Naive thymus-derived CD8-positive, alpha-beta T cell (primary cell): ENCODE data around the gene EPHB2. TPM values are rescaled to one million over a fixed set of nuclear protein-coding genes. Genes with fewer than 3 reads are reported as not detected.
"Not testable (repeated sequence)": the region's sequence is repeated elsewhere in the genome, so short reads cannot be mapped to it uniquely, and the experiment has no call there.

Experiments used
- ATAC-seq, 2 donors: fragments of 150-1000 bp; cut with Tn5 transposase in 1 of 2; sonication (Bioruptor Pico), chemical (Tn5 transposase) in 1 of 2; 1 replicate in 1 of 2; 2 replicates in 1 of 2; pipeline ENCODE4 v1.10.0; 2021; ENCODE audit warnings: mild to moderate bottlenecking in 2 of 2, moderate library complexity in 2 of 2
- POLR2A ChIA-PET: fragments of 350-600 bp; sonication (Branson Sonifier 250); formaldehyde crosslinking; loops from one replicate; lab custom pipeline; 2021; ENCODE audit warnings: antibody characterized with exemption; lab: Charles Lee
- DNase-seq, 10 donors: peaks; one replicate each; pipeline versions ENCODE4 v3.0.0 to v3.0.0-alpha.2; 2020 to 2022
- H3K27ac Mint-ChIP-seq, 10 donors: one replicate each; pipeline ENCODE4 v1.8.0; 2020 to 2022; ENCODE audit warnings: mild to moderate bottlenecking in 10 of 10, mixed read lengths in 10 of 10, moderate library complexity in 4 of 10, inconsistent platforms in 1 of 10
- H3K27me3 Mint-ChIP-seq, 5 donors: one replicate each; pipeline ENCODE4 v1.8.0; 2021 to 2022; ENCODE audit warnings: mixed read lengths in 5 of 5
- H3K36me3 Mint-ChIP-seq, 3 donors: one replicate each; pipeline ENCODE4 v1.8.0; 2020 to 2022; ENCODE audit warnings: mixed read lengths in 3 of 3, mild to moderate bottlenecking in 2 of 3, inconsistent platforms in 1 of 3
- H3K4me1 Mint-ChIP-seq, 4 donors: one replicate each; pipeline ENCODE4 v1.8.0; 2021 to 2022; ENCODE audit warnings: mixed read lengths in 4 of 4
- H3K4me3 Mint-ChIP-seq, 10 donors: one replicate each; pipeline ENCODE4 v1.8.0; 2020 to 2022; ENCODE audit warnings: mild to moderate bottlenecking in 10 of 10, mixed read lengths in 10 of 10, moderate library complexity in 6 of 10, inconsistent platforms in 1 of 10
- H3K9me3 Mint-ChIP-seq, 9 donors: one replicate each; pipeline ENCODE4 v1.8.0; 2020 to 2022; ENCODE audit warnings: mixed read lengths in 9 of 9, mild to moderate bottlenecking in 3 of 9, inconsistent platforms in 1 of 9, moderate library complexity in 1 of 9
- polyA plus RNA-seq, 3 donors: library from polyadenylated mRNA; unstranded; fragments of 300-500 nt; fragmentation: Illumina TruSeq; gene quantifications; one replicate each; pipeline ENCODE4 v1.2.3, GENCODE V29; 2021
- total RNA-seq, 8 experiments: library from RNA in 2 of 8; stranded (reverse) in 2 of 8; gene quantifications; one replicate each; pipeline ENCODE4 v1.2.3 and lab custom pipeline; 2021 to 2026

EPHB2 gene
- total and polyA plus RNA-seq, 5 experiments from 2014 or later, result 0.21 to 0.25 TPM; not detected in 3

- H3K4me3 Mint-ChIP-seq, H3K27ac Mint-ChIP-seq, POLR2A ChIA-PET, DNase-seq, ATAC-seq, H3K4me1 Mint-ChIP-seq, H3K36me3 Mint-ChIP-seq, H3K9me3 Mint-ChIP-seq: not testable (repeated sequence)
- H3K27me3 Mint-ChIP-seq, result peaks cover 17 to 51% (median 35%) of the 10 kb centered on the region in 5 donors
Measured at GRCh38 chr1:22843441-22844183, 133.0 kb downstream of the EPHB2 start.

DNA sequence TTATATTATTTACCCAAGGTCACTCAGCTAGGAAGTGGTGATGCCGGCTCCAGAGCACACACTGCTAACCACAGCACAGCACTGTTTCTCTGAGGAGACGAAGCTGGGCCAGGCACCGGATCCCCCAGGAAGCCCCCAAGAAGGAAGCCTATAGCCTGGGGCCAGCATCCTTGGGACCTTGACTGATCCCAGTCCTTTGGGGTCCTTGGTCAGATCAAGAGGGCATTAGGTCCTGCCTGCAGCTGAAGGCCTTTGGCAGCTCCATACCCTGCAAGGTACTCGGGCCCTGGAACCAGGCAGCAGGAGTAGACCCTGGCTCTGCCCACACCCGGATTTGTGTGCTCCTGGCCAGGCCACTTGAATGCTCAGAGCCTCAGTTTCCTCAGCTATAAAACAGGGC, 134.0 kb downstream of the EPHB2 start:
- peaks cover 0 to 6% (median under 1%) of the 10 kb centered on the region in 4 donors for H3K4me1 Mint-ChIP-seq

DNA sequence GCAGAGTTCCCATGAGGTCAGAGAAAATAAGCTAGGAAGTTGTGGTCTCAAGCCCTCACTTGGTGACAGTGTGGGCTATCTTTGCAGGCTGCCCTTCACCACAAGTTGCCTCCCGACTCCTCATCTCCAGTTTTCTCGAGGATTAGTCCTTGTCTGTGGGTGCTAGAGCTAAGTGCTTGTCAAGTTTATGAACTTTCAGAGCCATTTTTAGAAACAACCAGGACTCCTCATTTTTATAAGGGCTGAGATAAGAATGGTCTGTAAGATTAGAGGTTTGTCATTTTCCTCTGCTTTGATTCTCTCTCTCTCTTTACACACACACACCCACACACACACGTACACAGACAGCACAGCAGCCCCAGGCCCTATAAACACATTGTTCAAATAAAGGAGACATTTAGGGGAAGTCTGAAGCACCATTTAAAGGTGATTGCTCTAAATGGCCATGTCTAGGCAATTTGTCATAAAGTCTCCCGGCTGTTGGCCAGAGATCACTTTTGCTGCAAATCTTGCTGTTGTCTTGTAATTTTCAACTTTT, 134.8 kb downstream of the EPHB2 start:
- DNase-seq (no peak), ATAC-seq (no peak)
- no peak overlapping the region for H3K27ac Mint-ChIP-seq
- POLR2A ChIA-PET, result no interaction called here
- peaks cover 14 to 43% (median 38%) of the 10 kb centered on the region in 5 donors for H3K27me3 Mint-ChIP-seq
- peaks cover 0 to 6% (median under 1%) of the 10 kb centered on the region in 4 donors for H3K4me1 Mint-ChIP-seq
- no peak overlapping the region for H3K4me3 Mint-ChIP-seq
- H3K9me3 Mint-ChIP-seq, result no peaks in the 10 kb centered on the region
- no peaks in the 10 kb centered on the region for H3K36me3 Mint-ChIP-seq

More for the DNA sequence above, 134.0 kb downstream of the EPHB2 start:
- Mint-ChIP-seq H3K27me3 (peaks cover 17 to 43% (median 37%) of the 10 kb centered on the region in 5 donors), H3K27ac (no peak overlapping the region), H3K9me3 (no peaks in the 10 kb centered on the region), H3K36me3 (no peaks in the 10 kb centered on the region), H3K4me3 (no peak overlapping the region)
- ATAC-seq (no peak), DNase-seq (no peak)
- POLR2A ChIA-PET, result no interaction called here

- POLR2A ChIA-PET, result no interaction called here
- H3K27me3 Mint-ChIP-seq, result peaks cover 14 to 43% (median 40%) of the 10 kb centered on the region in 5 donors
Measured at GRCh38 chr1:22846458-22846857, 135.8 kb downstream of the EPHB2 start.

DNA sequence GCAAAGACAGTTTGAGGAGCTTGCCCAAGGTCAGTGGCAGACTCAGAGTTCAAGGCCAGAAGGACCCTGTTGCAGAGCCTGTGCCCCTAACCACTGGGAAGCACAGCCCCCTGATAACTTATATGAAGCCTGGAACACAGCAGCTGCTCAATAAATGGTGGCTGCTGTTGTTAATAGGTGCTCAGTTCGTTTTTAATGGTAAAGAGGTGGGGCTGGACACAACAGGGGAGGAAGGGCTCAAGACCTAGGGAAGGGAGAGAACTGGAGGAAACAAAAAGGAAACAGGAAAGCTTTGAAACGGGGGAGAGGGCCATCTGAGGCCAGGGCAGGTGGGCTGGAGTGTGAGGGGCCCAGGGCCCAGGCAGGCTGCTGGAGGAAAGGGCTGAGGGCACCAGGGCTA, 136.6 kb downstream of the EPHB2 start:
- no peak overlapping the region for H3K4me3 Mint-ChIP-seq
- no peak for DNase-seq
- POLR2A ChIA-PET, result no interaction called here
- no peak for ATAC-seq
- no peak overlapping the region for H3K27ac Mint-ChIP-seq
- no peaks in the 10 kb centered on the region for H3K9me3 Mint-ChIP-seq
- peaks cover 16 to 45% (median 40%) of the 10 kb centered on the region in 5 donors for H3K27me3 Mint-ChIP-seq
- peaks cover 0 to 6% (median under 1%) of the 10 kb centered on the region in 4 donors for H3K4me1 Mint-ChIP-seq
- no peaks in the 10 kb centered on the region for H3K36me3 Mint-ChIP-seq

More at GRCh38 chr1:22846458-22846857, 135.8 kb downstream of the EPHB2 start:
- ATAC-seq (no peak), DNase-seq (no peak)
- Mint-ChIP-seq H3K4me1 (peaks cover 0 to 6% (median under 1%) of the 10 kb centered on the region in 4 donors), H3K9me3 (no peaks in the 10 kb centered on the region), H3K36me3 (no peaks in the 10 kb centered on the region), H3K27ac (no peak overlapping the region), H3K4me3 (no peak overlapping the region)

DNA sequence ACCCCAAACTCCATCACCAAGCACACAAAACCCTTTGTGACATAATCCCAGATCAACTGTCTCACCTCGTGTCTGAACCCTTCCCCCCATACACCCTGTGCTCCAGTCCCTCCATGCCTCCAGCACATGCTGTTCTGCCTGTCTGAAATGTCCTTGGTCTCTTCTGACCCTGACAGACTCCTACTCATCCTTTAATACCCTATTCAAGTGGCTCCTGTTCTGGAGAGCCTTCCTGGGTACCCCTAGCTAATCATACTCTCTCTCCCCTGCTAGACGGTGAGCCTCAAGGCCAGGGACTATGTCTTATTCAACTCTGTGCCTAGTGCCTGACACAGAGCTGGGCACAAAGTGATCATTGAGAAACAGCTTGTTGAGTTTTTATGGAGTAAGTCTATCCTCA, 137.1 kb downstream of the EPHB2 start:
- Mint-ChIP-seq H3K27me3 (peaks cover 16 to 45% (median 41%) of the 10 kb centered on the region in 5 donors), H3K36me3 (no peaks in the 10 kb centered on the region), H3K27ac (no peak overlapping the region), H3K4me1 (peaks cover 0 to 6% (median under 1%) of the 10 kb centered on the region in 4 donors), H3K9me3 (no peaks in the 10 kb centered on the region), H3K4me3 (no peak overlapping the region)
- DNase-seq (no peak), ATAC-seq (no peak)
- POLR2A ChIA-PET, result no interaction called here

DNA sequence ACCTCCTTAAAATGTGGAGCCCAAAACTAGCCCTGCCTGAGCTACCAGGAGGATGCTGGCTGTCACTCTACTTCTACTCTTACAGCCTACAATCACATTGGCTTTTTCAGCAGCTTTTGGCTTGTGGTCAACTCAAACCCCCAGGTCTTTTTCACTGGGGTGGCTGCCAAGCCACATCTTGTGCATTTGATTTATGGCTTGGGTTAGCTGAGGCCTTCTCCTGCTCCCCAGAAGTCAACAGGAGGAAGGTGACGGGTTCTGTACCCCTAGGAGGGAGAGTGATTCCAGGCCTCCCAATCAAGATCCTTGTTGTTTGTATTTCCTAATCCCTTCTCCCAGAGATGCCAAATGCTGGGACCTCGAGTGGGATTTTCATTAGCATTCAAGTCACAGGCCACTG, 137.8 kb downstream of the EPHB2 start:
- DNase-seq (no peak), ATAC-seq (no peak)
- Mint-ChIP-seq H3K27ac (no peak overlapping the region), H3K4me1 (peaks cover 0 to 6% (median under 1%) of the 10 kb centered on the region in 4 donors), H3K36me3 (no peaks in the 10 kb centered on the region), H3K9me3 (no peaks in the 10 kb centered on the region), H3K27me3 (peaks cover 16 to 43% (median 34%) of the 10 kb centered on the region in 5 donors), H3K4me3 (no peak overlapping the region)
- POLR2A ChIA-PET, result no interaction called here

- Mint-ChIP-seq H3K4me3 (no peak overlapping the region), H3K9me3 (no peaks in the 10 kb centered on the region), H3K27ac (no peak overlapping the region), H3K36me3 (no peaks in the 10 kb centered on the region), H3K4me1 (peaks cover 0 to 6% (median 2%) of the 10 kb centered on the region in 4 donors), H3K27me3 (peaks cover 12 to 33% (median 24%) of the 10 kb centered on the region in 5 donors)
- no peak for ATAC-seq
- DNase-seq, result no peak
- POLR2A ChIA-PET, result no interaction called here
Measured at GRCh38 chr1:22849770-22850169, 139.1 kb downstream of the EPHB2 start.

DNA sequence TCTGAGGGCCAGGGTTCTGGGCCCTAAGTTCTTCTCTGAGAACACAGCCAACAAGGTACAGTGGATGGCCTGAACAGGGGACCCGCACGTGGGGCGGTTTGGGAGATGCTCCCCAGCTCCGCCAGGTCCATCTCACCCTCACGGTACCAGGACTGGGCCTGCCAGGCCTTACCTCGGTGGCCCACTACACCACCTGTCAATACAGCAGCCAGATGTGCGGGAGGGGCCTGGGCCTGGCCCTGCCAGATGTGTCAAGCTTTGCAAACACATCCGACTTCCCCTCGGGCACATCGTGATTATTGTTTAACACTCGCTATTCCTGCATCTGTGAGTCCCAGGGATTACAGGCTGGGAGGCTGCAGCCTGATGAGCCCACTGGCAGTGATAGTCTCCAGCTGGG, 139.6 kb downstream of the EPHB2 start:
- H3K4me1 Mint-ChIP-seq, result peaks cover 0 to 6% (median 2%) of the 10 kb centered on the region in 4 donors
- no peaks in the 10 kb centered on the region for H3K36me3 Mint-ChIP-seq
- no peak for DNase-seq
- POLR2A ChIA-PET, result no interaction called here
- H3K9me3 Mint-ChIP-seq, result no peaks in the 10 kb centered on the region
- no peak overlapping the region for H3K4me3 Mint-ChIP-seq
- no peak overlapping the region for H3K27ac Mint-ChIP-seq
- H3K27me3 Mint-ChIP-seq, result peaks cover 10 to 33% (median 24%) of the 10 kb centered on the region in 5 donors
- ATAC-seq, result no peak

DNA sequence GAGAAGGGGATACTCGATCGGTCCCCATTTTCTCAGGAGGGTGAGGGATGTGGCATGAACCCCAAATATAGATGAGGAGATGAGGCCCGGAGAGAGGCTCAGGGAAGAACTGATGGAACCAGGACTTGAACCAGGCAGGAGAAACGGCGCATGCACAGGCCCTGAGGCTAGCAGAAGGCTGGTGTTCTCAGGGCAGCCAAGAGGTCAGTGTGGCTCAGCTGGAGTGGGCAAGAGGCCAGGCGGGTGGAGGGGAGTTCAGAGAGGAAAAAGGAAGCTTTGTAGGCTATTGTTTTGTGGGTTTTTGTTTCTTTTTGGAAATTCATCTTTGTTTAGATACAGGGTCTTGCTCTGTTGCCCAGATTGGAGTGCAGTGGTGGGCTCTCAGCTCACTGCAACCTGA, 140.0 kb downstream of the EPHB2 start:
- no peak for ATAC-seq
- POLR2A ChIA-PET, result no interaction called here
- Mint-ChIP-seq H3K9me3 (no peaks in the 10 kb centered on the region), H3K27ac (peak overlapping the region in 1 of 10 donors; percentile 39), H3K4me1 (peaks cover 0 to 6% (median 2%) of the 10 kb centered on the region in 4 donors), H3K27me3 (peaks cover 9 to 29% (median 22%) of the 10 kb centered on the region in 5 donors), H3K36me3 (no peaks in the 10 kb centered on the region), H3K4me3 (no peak overlapping the region)
- no peak for DNase-seq

- H3K27ac Mint-ChIP-seq, result peak overlapping the region in 1 of 10 donors; percentile 22
- H3K36me3 Mint-ChIP-seq, result no peaks in the 10 kb centered on the region
- H3K9me3 Mint-ChIP-seq, result no peaks in the 10 kb centered on the region
- H3K27me3 Mint-ChIP-seq, result peaks cover 8 to 24% (median 20%) of the 10 kb centered on the region in 5 donors
- POLR2A ChIA-PET, result no interaction called here
- H3K4me1 Mint-ChIP-seq, result peaks cover 0 to 4% (median 2%) of the 10 kb centered on the region in 4 donors
- DNase-seq (no peak), ATAC-seq (no peak)
- no peak overlapping the region for H3K4me3 Mint-ChIP-seq
Measured at GRCh38 chr1:22851517-22851916, 140.9 kb downstream of the EPHB2 start.

GRCh38 chr1:22852144-22852655, 141.6 kb downstream of the EPHB2 start:
- H3K4me1 Mint-ChIP-seq, result peaks cover 0 to 2% (median 0%) of the 10 kb centered on the region in 4 donors
- POLR2A ChIA-PET, result no interaction called here
- no peaks in the 10 kb centered on the region for H3K36me3 Mint-ChIP-seq
- no peak overlapping the region for H3K4me3 Mint-ChIP-seq
- DNase-seq, result no peak
- no peak for ATAC-seq
- no peaks in the 10 kb centered on the region for H3K9me3 Mint-ChIP-seq
- H3K27ac Mint-ChIP-seq, result no peak overlapping the region
- H3K27me3 Mint-ChIP-seq, result peaks cover 3 to 18% (median 15%) of the 10 kb centered on the region in 5 donors

DNA sequence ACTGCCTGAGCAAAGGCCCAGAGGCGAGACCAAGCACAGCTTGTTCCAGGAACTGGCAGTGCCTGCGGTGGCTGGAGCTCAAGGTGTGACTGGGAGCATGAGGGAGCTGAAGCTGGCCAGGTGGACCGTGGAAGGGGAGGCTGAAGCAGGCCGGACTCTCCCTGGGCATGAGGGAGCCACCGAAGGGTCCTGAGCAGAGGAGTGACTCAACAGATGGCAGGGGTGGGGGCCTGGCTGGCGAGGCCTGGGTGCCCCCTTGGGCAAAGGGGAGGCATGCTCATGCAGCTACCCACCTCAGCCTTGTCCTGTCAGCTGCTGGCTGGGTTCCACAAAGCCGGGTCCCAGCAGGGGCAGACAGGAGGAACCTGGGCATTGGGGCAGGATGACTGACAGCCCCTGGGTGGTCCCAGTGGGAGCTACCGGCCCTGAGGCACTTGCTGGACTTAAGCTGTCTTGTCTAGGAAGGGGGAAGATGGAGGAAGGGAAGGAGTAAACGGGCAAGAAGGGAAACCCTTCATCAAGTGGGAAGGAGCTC, 143.1 kb downstream of the EPHB2 start:
- Mint-ChIP-seq H3K36me3 (no peaks in the 10 kb centered on the region), H3K27ac (no peak overlapping the region), H3K9me3 (no peaks in the 10 kb centered on the region), H3K4me1 (peaks cover 0 to 2% (median 0%) of the 10 kb centered on the region in 4 donors), H3K27me3 (peaks cover 0 to 11% (median 3%) of the 10 kb centered on the region in 5 donors), H3K4me3 (no peak overlapping the region)
- ATAC-seq (no peak), DNase-seq (no peak)
- POLR2A ChIA-PET, result no interaction called here
